NCI-H1048 (cell line): ENCODE data around the gene DIO2.

ENCODE experiments used
- DNase-seq: peaks from one replicate; lab custom pipeline; 2025; lab: John Stamatoyannopoulos, UW

The DIO2 gene

GRCh38 chr14:80167793-80168448 lies 43.4 kb downstream of the DIO2 start:
- DNase-seq, result no peak

- no peak for DNase-seq
Measured at GRCh38 chr14:80164991-80165721, 46.1 kb downstream of the DIO2 start.

DNA sequence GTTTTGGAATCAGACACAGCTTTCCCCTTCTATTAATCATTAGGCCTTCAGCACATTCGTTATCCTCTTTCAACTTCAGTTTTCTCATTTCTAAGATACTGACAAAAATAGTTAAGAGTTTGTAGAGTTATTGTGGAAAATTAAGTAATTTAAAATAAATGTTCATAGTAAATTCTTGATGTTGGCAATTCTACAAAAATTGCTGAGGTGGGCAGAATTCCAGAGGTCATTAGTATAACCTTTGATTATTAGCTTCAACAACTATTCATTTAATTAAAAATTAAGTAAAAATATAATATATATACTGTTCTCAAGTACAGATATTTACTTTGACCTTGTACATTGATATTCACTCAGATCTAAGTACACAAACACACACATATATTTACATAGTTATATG lies 58.5 kb downstream of the DIO2 start:
- no peak for DNase-seq

DNA sequence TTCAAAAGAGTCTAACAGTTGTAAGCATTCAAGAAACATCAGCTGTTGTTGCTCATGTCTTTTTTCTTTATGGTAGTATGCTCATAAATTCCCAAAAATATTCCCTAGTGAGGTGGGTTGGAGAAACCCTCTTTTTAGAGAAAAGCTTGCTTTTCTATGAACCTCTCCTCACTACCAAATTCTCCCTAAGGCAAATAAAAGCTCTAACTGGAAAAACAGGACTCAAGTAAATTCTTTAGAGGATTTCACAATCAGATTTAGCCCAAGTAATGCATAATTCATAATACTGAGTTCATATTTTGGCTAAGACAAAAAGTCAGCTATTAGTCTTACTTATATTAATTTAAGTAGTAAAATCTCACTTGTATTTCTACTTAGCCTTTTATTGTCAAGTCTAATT lies 59.1 kb downstream of the DIO2 start:
- no peak for DNase-seq

DNA sequence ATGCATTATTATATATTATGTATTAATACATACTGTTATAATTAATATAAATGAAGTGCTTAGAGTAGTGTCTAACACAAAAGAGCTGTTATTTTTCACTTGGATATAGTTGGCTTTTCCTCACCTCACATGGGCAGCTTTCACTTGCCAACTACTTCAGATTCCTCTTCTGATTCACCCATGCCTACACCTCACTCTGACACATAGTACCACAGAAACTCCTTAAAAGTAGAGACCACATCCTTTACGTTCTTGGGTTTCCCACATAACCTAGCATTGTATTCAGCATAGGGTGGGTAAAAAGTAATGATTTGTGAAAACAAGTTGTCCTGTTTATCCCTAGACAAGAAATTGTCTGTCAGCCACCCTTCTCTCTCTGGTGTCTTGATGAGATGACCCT lies 61.0 kb downstream of the DIO2 start:
- no peak for DNase-seq
